K562 treated with DMSO at 1 percent for 12 hours (cell line): ENCODE measurements around the gene MYO1B. TPM values are rescaled to one million over a fixed set of nuclear protein-coding genes. Genes with fewer than 3 reads are reported as not detected.

Experiments
- total RNA-seq: library from RNA; unstranded; fragments of 300-600 nt; gene quantifications from 2 replicates; pipeline ENCODE4 v1.2.3, GENCODE V29; 2022; ENCODE audit not compliant: insufficient read depth

Gene MYO1B
- 0.51 TPM in 1 of 2 replicates, not detected in the other for total RNA-seq

DNA sequence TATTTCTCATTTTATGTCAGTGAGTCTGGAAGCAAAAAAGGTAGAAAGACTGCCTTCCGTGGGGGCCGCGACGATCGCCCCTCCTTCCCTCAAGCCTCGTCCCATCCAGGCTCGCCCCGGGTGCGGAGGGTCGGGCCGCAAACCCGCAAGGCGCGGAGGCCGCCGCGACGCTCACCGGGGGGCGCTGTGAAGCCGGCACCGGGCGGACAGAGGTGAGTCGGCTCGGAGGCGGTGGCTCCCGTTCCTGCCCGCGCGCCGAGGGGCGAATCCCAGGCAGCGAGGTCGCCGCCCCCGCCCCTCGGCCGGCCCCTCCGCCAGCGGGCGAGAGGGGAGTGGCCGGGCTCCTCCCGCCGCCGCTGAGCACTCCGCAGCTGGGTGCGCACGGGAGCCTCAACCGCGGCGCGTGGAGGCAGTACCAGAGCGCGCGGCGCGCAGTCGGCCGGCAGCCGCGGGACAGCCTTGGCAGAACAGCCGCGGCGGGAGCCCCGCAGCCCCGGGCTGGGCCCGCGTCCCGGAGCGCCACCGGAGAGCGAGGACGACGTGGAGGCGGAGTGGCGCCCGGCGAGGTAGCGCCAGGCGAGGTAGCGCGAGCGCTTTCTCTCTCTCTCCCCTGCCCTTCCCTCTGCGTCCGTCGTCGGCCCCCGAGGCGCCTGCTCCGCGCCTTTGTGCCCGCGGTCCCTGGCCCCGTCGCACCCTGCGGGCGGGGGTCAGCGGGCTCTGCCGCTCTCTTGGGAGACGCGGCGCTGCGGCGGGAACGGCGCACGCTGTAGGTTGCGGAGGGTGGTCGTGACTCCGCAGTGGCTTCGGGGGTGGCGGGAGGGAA lies at the start of gene MYO1B:
Gene MYO1B (plus strand): TSS at position 359 of the 823 bp plus-strand sequence. CDS start 31,492 bp downstream, outside the sequence.

Other genes with a start within 250 kb of the MYO1B start
- gene STAT1, start 231.2 kb upstream of the MYO1B start, total RNA-seq: 18.2 and 54.6 TPM in 2 replicates
- gene STAT4, start 94.4 kb upstream of the MYO1B start, total RNA-seq: not detected in 2 replicates